Femur (tissue), 1 donor: ENCODE data around the gene TFF2.

Experiments used
- DNase-seq: peaks from one replicate; pipeline ENCODE4 v3.0.0-alpha.2; 2017

TFF2 gene

GRCh38 chr21:42384156-42384945 lies 33.6 kb upstream of the TFF2 start:
- DNase-seq: no peak

DNA sequence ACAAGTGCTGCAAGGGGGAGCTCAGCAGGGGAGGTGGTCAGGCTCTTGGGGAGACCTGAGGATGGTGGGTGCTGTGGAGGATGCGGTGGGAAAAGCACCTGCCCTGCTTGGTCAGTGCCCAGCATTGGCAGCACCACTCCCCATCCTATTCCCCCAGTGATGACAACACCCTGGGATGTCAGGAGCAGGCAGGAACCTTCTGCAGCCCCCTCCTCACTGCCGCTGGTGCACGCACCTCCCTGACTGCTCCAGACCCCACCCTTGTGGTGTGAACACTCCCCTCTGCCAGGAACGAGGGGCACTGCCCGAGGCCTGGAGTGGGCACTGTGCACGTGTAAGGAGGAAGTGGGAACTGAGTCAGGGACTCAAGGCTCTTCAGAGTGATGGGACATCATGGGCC lies 32.5 kb upstream of the TFF2 start:
- no peak for DNase-seq

DNA sequence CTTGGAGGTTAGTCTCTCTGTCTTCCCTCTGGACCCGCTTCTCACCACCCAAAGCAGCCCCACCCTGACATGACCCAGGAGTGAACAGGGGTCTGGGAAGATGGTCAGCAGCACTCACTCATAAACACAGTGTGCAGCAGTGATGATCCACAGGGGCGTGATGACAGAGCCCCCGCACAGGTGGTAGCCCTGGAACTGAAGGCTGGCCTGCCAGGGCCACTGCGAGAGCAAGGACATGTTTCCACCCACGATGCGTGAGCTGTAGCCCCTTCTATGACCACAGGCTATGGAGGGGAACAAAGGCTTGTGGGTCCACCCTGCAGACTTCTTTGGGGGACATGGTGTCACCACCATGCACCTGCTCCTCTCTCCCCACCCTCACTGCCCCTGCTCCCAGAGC lies 32.1 kb upstream of the TFF2 start:
- no peak for DNase-seq

DNA sequence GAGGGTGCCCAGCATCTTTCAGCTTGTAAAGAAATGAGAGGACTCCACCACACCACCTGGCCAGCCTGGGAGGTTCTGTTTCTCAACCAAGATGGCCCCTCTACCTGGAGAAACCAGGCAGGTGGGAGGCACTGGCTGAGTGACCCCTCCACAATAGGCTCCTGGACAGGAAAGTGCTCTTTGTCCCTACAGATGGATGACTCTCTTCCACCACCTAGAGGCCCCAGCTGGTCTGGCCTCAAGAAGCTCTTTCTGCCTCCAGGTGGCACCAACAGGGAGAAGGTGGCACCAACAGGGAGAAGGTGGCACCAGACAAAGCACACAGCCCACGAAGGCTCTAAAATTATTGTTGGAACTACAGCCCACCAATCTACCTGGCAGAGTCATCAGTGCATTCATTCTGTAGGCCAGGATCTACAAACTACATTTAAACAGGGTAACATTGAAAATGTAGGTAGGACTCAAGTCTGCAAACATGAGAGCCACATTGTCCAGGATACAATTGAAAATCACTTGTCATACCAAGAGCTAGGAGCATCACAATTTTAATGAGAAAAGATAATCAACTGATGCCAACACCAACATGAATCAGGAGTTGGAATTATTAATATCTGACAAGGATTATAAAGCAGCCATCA lies 30.7 kb upstream of the TFF2 start:
- no peak for DNase-seq

GRCh38 chr21:42379426-42380215 lies 28.8 kb upstream of the TFF2 start:
- no peak for DNase-seq

DNA sequence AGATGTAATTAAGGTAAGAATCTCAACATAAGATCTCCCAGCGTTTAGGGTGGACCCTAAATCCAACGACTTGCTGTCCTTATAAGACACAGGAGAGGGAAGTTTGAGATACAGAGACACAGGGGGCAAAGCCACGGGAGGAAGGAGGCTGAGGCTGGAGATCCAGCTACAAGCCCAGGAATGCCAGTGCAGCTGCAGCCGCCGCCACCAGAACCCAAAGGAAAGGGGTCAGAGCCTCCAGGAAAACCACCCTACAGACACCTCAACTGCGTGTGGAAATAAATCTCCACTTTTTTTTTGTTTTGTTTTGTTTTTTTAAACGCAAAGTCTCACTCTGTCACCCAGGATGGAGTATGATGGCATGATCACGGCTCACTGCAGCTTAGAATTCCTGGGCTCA lies 27.6 kb upstream of the TFF2 start:
- DNase-seq: no peak

DNA sequence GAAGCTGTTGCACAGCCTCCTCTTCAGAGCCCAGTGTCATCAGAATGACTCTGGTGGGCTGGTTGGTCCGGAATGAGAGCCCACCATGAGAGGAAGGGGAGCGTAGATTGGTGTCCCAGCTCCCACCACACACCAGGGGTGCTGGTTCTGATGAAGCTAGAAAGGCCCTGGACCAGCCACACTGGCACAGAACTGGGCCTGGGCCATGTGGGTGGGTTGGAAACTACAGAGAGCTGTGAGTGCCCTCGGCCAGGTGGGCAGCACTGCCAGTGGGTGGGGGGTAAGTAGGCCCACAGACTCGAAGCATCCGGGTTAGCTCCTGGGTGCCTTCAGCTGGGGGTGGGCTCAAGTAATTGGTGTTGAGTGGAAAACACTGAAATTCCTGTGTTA lies 27.2 kb upstream of the TFF2 start:
- DNase-seq: no peak

GRCh38 chr21:42377211-42377950 lies 26.6 kb upstream of the TFF2 start:
- no peak for DNase-seq

DNA sequence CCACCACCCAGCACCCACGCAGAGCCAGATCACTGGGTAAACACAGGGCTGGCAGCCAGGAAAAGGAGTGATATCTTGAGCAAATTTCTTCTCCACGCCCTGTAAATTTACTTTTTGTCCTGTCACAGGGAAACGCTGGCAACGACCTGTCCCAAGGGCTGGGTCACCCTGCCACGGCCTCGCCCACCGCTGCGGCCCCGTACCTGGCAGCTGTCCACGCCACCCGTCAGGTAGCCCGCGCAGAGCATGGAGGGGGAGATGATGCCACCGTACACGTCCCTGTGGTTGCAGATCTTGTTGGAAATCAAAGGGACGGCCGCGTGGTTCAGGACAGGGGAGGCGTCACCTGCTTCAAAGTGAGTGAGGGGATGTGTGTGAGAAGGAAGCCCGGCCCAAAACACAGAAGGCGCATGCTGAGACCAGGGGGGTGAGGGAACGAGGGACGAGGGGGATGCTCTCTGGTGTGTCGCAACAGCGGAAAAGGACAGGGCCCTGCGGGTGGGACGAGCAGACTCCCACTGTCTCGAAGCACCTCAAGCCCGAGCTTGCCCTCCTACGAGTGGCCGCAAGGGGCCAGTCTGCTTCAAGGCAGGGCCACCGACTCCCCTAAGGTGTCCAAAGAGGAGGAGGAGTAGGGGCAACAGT lies 25.7 kb upstream of the TFF2 start:
- DNase-seq: no peak

- DNase-seq: no peak
These were observed 25.2 kb upstream of the TFF2 start for GRCh38 chr21:42375966-42376337.

GRCh38 chr21:42375506-42375905 lies 24.7 kb upstream of the TFF2 start:
- DNase-seq: no peak

GRCh38 chr21:42374864-42375499 lies 24.2 kb upstream of the TFF2 start:
- DNase-seq: no peak

- DNase-seq: no peak
These were observed 23.7 kb upstream of the TFF2 start for GRCh38 chr21:42374457-42374856.

DNA sequence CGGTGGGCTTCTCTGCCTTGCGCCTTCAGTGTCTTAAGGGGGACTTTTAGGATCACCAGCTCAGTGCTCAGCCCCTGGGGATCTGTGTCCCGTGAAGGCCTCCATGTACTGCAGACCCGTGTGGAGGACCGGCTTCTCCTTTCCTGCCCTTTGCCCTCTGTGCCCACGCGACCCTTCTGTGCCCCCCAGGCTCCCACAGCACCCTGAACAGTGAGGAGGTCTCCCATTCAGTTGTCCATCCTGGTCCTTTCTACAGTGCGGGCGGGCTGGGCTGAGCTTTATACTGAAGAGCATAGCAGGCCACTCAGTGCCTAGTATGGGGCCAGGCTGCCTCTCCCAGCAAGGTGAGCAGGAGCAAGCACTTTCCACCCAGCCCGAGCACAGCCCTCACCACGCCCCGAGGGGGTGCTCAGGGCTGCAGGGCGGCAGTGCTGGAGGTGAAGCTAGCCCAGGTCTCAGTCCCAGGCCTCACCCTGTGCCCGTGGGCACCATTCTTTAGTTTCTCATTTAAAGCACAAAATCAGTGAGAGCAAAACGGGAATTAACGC lies 23.2 kb upstream of the TFF2 start:
- no peak for DNase-seq

DNA sequence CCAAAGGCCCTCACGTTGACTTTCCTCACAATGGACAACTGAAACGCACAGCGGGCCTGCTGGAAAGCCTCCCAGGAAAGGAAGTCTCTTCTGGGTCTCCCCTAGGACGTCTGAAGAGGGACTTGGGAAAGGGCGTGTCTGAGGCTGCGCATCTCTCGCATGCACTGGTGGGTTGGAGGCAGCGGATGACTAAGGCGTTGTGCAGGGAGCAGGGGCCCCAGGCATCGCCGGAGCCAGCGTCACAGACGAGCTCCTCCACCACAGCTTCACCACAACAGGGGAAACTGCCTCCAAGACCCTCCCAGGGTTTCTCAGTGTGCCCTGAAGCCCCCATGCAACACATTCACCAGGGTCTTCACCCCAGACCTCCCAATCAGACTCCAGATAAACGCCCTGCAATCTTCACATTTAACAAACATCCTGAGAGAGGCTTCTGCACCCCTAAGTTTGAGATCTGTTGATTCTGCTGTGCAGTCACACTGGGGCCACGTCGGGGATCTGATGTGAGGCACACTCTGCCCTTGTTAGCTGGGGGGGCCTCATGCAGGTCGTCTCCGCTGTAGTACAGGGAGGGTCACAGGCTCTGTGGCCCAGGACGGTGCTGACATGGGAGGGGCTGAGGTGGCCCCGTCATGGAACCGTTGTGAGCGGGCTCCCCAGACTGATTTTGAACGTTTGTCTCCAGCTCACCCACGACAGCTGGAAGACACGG lies 22.6 kb upstream of the TFF2 start:
- DNase-seq: no peak

GRCh38 chr21:42370894-42371654 lies 20.3 kb upstream of the TFF2 start:
- DNase-seq: no peak

GRCh38 chr21:42369821-42370220 lies 19.0 kb upstream of the TFF2 start:
- DNase-seq: no peak

- no peak for DNase-seq
These were observed 16.8 kb upstream of the TFF2 start for GRCh38 chr21:42367367-42368165.

DNA sequence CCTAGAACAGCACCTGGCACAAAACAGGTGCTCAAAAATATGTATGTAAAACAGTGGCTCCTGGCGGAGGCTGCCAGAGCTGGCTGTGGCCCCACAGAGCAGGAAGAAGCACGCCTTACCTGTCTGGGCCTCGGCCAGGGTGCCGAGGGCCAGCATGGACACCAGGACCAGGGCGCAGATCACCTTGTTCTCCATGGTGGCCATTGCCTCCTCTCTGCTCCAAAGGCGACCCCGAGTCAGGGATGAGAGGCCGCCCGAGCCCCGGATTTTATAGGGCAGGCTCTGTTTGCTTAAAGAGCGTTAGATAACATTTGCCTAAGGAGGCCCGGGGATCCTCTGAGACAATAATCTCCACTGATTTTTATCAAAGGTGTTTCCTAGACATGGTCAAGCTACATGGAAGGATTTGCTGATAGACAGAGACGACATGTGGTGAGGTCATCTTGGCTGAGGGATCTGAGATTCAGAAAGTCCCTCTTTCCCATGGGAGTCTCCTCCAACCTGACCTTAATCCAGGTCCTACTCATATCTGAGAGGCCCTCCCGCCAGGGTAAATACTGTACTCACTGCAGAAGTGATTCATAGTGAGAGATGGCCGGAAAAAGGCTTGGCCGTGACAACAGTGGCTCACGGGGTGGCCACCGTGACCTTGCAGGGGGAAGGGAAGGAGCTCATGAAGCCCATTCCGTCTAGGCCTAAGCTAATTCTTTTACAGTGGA lies 15.7 kb upstream of the TFF2 start, which contains the start of gene TFF1:
Gene TFF1, minus strand, starts transcription at position 244 of the 719 bp plus-strand sequence. Its CDS starts 40 bp downstream, at position 204.
- no peak for DNase-seq
